HL-60 (cell line): ENCODE measurements around the gene PTPRM.

Experiments
- DNase-seq, 2 experiments: peaks; one replicate each; pipeline ENCODE4 v3.0.0-alpha.2; 2010 to 2020; ENCODE audit warnings: low read depth in 1 of 2, low spot score in 1 of 2
- H3K27ac ChIP-seq: fragments of 250-450 bp; sonication (Bioruptor Pico); replicated peaks from 2 replicates; pipeline ENCODE4 v1.5.1; 2020; ENCODE audit warnings: mild to moderate bottlenecking, moderate library complexity
- H3K27me3 ChIP-seq: fragments of 250-450 bp; sonication (Bioruptor Pico); 2 replicates; pipeline ENCODE4 v1.5.1; 2021; ENCODE audit warnings: mild to moderate bottlenecking, moderate library complexity; ENCODE audit not compliant: insufficient read depth, poor library complexity, severe bottlenecking
- H3K4me3 ChIP-seq: replicated peaks from 2 replicates; pipeline ENCODE4 v1.5.1; 2011; ENCODE audit warnings: mild to moderate bottlenecking, control low read depth, low read length; ENCODE audit not compliant: insufficient read depth
- GABPA ChIP-seq: IDR thresholded peaks from 2 replicates; pipeline ENCODE4 v1.6.1; 2012; ENCODE audit warnings: low read depth
- POLR2AphosphoS5 ChIP-seq: IDR thresholded peaks from 2 replicates; pipeline ENCODE4 v1.6.1; 2012; ENCODE audit warnings: low read depth
- REST ChIP-seq: IDR thresholded peaks from 2 replicates; pipeline ENCODE4 v1.6.1; 2012; ENCODE audit warnings: low read depth; ENCODE audit not compliant: insufficient replicate concordance
- SPI1 ChIP-seq: IDR thresholded peaks from 2 replicates; pipeline ENCODE4 v1.6.1; 2012; ENCODE audit warnings: low read depth, mild to moderate bottlenecking, borderline replicate concordance
- TF ChIP-seq, protein P1 (sequence below): IDR thresholded peaks from one replicate; pipeline ENCODE4 v1.5.1; 2011; ENCODE audit warnings: low read length, control low read depth, inconsistent platforms; ENCODE audit not compliant: insufficient read depth

The PTPRM gene

GRCh38 chr18:8186413-8186812 lies 619.3 kb downstream of the PTPRM start:
- TF ChIP-seq GABPA (no peak), POLR2AphosphoS5 (no peak), REST (no peak), SPI1 (no peak)
- TF ChIP-seq, protein P1, sequence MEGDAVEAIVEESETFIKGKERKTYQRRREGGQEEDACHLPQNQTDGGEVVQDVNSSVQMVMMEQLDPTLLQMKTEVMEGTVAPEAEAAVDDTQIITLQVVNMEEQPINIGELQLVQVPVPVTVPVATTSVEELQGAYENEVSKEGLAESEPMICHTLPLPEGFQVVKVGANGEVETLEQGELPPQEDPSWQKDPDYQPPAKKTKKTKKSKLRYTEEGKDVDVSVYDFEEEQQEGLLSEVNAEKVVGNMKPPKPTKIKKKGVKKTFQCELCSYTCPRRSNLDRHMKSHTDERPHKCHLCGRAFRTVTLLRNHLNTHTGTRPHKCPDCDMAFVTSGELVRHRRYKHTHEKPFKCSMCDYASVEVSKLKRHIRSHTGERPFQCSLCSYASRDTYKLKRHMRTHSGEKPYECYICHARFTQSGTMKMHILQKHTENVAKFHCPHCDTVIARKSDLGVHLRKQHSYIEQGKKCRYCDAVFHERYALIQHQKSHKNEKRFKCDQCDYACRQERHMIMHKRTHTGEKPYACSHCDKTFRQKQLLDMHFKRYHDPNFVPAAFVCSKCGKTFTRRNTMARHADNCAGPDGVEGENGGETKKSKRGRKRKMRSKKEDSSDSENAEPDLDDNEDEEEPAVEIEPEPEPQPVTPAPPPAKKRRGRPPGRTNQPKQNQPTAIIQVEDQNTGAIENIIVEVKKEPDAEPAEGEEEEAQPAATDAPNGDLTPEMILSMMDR: no peak
- no peak for DNase-seq
- no peak overlapping the region for H3K27ac ChIP-seq
- H3K4me3 ChIP-seq: no peak overlapping the region
- no peaks in the 10 kb centered on the region for H3K27me3 ChIP-seq

GRCh38 chr18:8188184-8188583 lies 621.1 kb downstream of the PTPRM start:
- no peak overlapping the region for H3K27ac ChIP-seq
- H3K4me3 ChIP-seq: no peak overlapping the region
- no peaks in the 10 kb centered on the region for H3K27me3 ChIP-seq
- no peak for DNase-seq
- TF ChIP-seq REST (no peak), SPI1 (no peak), GABPA (no peak), POLR2AphosphoS5 (no peak)
- TF ChIP-seq, protein P1: no peak

DNA sequence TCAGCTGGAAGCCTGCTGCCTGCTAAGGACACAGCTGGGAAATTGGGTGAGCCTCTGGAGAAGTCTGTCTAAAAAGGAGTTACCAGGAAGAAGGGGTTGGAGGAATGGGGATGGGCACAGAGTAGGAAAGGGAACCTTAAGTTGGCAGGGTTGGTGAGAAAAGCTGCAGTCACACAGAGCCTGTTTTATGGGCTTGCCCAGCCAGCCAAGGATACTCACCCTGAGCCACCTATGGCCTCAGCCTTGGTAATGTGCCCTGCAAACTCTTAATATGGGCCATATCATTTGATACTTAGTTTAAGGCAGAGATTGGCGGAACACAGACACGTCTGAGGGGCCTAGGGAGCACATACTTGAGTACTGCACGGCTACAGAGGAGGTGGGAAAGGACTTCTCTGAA lies 623.9 kb downstream of the PTPRM start:
- Histone ChIP-seq H3K4me3 (no peak overlapping the region), H3K27me3 (no peaks in the 10 kb centered on the region), H3K27ac (no peak overlapping the region)
- TF ChIP-seq SPI1 (no peak), REST (no peak), POLR2AphosphoS5 (no peak), GABPA (no peak)
- TF ChIP-seq, protein P1: no peak
- no peak for DNase-seq
